Ammon's horn (tissue), 1 donor: ENCODE data around the gene DNPH1.

Experiments
- DNase-seq: peaks from one replicate; pipeline ENCODE4 v3.0.0-alpha.2; 2016; ENCODE audit warnings: low spot score

The DNPH1 gene

GRCh38 chr6:43211955-43212354, 17.3 kb downstream of the DNPH1 start:
- no peak for DNase-seq

GRCh38 chr6:43207286-43207685, 22.0 kb downstream of the DNPH1 start:
- DNase-seq = no peak

- DNase-seq = no peak
Observed at GRCh38 chr6:43205849-43206248, 23.4 kb downstream of the DNPH1 start.

GRCh38 chr6:43204271-43205105, 24.8 kb downstream of the DNPH1 start:
- no peak for DNase-seq

- no peak for DNase-seq
Observed at GRCh38 chr6:43203718-43204095, 25.6 kb downstream of the DNPH1 start.

GRCh38 chr6:43203029-43203717, 26.1 kb downstream of the DNPH1 start:
- DNase-seq = no peak

- no peak for DNase-seq
Observed at GRCh38 chr6:43202451-43202850, 26.8 kb downstream of the DNPH1 start.

GRCh38 chr6:43200541-43200940, 28.7 kb downstream of the DNPH1 start:
- DNase-seq = no peak

GRCh38 chr6:43199912-43200311, 29.4 kb downstream of the DNPH1 start:
- DNase-seq = no peak

GRCh38 chr6:43196337-43196736, 32.9 kb downstream of the DNPH1 start:
- no peak for DNase-seq

- DNase-seq = no peak
Observed at GRCh38 chr6:43193929-43194328, 35.4 kb downstream of the DNPH1 start.

GRCh38 chr6:43192911-43193310, 36.4 kb downstream of the DNPH1 start:
- DNase-seq = no peak

- no peak for DNase-seq
Observed at GRCh38 chr6:43189776-43190304, 39.4 kb downstream of the DNPH1 start.

- no peak for DNase-seq
Observed at GRCh38 chr6:43188426-43188825, 40.9 kb downstream of the DNPH1 start.

GRCh38 chr6:43187821-43188220, 41.5 kb downstream of the DNPH1 start:
- no peak for DNase-seq

GRCh38 chr6:43186706-43187105, 42.6 kb downstream of the DNPH1 start:
- no peak for DNase-seq

GRCh38 chr6:43186019-43186418, 43.3 kb downstream of the DNPH1 start:
- DNase-seq = no peak

- no peak for DNase-seq
Observed at GRCh38 chr6:43185391-43185985, 43.8 kb downstream of the DNPH1 start.

- no peak for DNase-seq
Observed at GRCh38 chr6:43184268-43184985, 44.9 kb downstream of the DNPH1 start.

- no peak for DNase-seq
Observed at GRCh38 chr6:43183441-43183840, 45.8 kb downstream of the DNPH1 start.

GRCh38 chr6:43181942-43182860, 47.1 kb downstream of the DNPH1 start, which contains the start of gene CUL9:
Gene CUL9, plus strand, starts transcription at chr6:43182196. Its CDS starts 2,115 bp downstream, at chr6:43184311.
- peak; percentile 89 for DNase-seq
